ENCODE results near the gene EGF. TPM values are rescaled to one million over a fixed set of nuclear protein-coding genes. Genes with fewer than 3 reads are reported as not detected.

Gene EGF
- polyA plus RNA-seq, 2 of the 4 experiments (the other 2 are of a cell fraction) = 0.59 to 0.98 TPM

DNA sequence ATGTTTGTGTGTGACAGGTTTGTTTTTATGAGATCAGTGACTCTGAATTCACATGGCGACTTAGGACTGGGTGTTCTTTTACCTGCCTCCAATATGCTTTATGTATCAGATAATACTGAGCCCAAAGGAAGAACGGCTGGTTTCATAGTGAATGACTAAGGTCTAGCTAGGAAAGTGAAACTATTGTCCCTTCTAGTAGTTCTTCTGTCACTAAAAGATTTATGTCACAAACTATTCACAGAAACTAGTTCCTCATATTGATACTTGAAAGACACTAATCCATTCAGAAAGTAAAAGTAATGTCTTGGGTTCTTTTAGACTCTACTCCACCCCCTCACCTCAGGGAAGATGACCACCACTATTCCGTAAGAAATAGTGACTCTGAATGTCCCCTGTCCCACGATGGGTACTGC, 81.7 kb downstream of the EGF start:
- CTCF ChIA-PET = interaction anchor here (8.4 kb wide), 1 partner anchor 518 kb away, joined by 154 read pairs; no protein-coding TSS in a partner anchor
- WGBS (ENCODE audit: missing lambda C conversion rate) = 34% methylated on average over 4 of the region's 4 CpGs

DNA sequence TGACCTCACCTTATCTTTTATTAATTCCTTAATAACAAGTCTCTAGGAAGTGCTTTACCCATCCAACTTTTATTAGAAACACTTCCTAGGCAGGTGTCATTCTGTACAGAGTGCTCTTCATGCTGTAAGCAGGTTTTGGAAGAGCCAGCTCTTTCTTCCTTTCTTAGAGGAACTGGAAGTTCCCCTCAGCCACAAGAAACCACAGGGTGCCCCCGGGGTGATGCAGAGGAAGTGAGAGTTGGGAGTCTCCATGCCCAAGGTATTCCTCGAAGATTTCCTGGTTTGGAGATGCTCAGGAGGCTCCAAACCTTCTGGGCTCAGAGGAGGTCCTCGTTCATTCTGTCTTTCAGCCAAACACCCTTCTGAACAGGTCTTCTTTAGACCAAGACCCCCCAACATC, 83.8 kb downstream of the EGF start:
- CTCF ChIA-PET = interaction anchor here (8.4 kb wide), 1 partner anchor 516 kb away, joined by 154 read pairs; no protein-coding TSS in a partner anchor
- ATAC-seq (no peak), DNase-seq (ENCODE audit: low read depth in 1 of 2, low spot score in 1 of 2) (no peak), FAIRE-seq (no peak)
- Histone ChIP-seq H3K4me1 (no peaks in the 10 kb centered on the region), H3K27ac (no peak overlapping the region), H3K9me3 (no peaks in the 10 kb centered on the region), H3K4me3 (no peak overlapping the region), H3K4me2 (no peak overlapping the region)
- POLR2A ChIA-PET = no interaction called here
- WGBS (ENCODE audit: missing lambda C conversion rate) = 6% methylated on average over 3 of the region's 3 CpGs
- TF ChIP-seq ZNF302 (CRISPR knock-in tag; IDR thresholded peaks at IDR 0.05) (no peak), FOXS1 (CRISPR knock-in tag; IDR thresholded peaks at IDR 0.05) (no peak), RARB (CRISPR knock-in tag; IDR thresholded peaks at IDR 0.05) (no peak), MAFK (IDR thresholded peaks at IDR 0.05; ENCODE audit: partially characterized antibody) (no peak), EHMT2 (IDR thresholded peaks at IDR 0.05; ENCODE audit: low read depth) (no peak), TP53 (CRISPR knock-in tag; IDR thresholded peaks at IDR 0.05) (no peak), HDAC2 (IDR thresholded peaks at IDR 0.05) (no peak), MAZ (IDR thresholded peaks at IDR 0.05; ENCODE audit: borderline replicate concordance, low read depth, low read length) (no peak)
- TF ChIP-seq, protein P1, sequence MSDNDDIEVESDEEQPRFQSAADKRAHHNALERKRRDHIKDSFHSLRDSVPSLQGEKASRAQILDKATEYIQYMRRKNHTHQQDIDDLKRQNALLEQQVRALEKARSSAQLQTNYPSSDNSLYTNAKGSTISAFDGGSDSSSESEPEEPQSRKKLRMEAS (IDR thresholded peaks at IDR 0.05) = no peak
- TF ChIP-seq, protein P2, sequence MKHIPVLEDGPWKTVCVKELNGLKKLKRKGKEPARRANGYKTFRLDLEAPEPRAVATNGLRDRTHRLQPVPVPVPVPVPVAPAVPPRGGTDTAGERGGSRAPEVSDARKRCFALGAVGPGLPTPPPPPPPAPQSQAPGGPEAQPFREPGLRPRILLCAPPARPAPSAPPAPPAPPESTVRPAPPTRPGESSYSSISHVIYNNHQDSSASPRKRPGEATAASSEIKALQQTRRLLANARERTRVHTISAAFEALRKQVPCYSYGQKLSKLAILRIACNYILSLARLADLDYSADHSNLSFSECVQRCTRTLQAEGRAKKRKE (CRISPR knock-in tag; IDR thresholded peaks at IDR 0.05; ENCODE audit: low read depth) = no peak
- TF ChIP-seq, protein P3, sequence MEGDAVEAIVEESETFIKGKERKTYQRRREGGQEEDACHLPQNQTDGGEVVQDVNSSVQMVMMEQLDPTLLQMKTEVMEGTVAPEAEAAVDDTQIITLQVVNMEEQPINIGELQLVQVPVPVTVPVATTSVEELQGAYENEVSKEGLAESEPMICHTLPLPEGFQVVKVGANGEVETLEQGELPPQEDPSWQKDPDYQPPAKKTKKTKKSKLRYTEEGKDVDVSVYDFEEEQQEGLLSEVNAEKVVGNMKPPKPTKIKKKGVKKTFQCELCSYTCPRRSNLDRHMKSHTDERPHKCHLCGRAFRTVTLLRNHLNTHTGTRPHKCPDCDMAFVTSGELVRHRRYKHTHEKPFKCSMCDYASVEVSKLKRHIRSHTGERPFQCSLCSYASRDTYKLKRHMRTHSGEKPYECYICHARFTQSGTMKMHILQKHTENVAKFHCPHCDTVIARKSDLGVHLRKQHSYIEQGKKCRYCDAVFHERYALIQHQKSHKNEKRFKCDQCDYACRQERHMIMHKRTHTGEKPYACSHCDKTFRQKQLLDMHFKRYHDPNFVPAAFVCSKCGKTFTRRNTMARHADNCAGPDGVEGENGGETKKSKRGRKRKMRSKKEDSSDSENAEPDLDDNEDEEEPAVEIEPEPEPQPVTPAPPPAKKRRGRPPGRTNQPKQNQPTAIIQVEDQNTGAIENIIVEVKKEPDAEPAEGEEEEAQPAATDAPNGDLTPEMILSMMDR (IDR thresholded peaks at IDR 0.05) = no peak
- TF ChIP-seq, protein P4, sequence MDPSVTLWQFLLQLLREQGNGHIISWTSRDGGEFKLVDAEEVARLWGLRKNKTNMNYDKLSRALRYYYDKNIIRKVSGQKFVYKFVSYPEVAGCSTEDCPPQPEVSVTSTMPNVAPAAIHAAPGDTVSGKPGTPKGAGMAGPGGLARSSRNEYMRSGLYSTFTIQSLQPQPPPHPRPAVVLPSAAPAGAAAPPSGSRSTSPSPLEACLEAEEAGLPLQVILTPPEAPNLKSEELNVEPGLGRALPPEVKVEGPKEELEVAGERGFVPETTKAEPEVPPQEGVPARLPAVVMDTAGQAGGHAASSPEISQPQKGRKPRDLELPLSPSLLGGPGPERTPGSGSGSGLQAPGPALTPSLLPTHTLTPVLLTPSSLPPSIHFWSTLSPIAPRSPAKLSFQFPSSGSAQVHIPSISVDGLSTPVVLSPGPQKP (IDR thresholded peaks at IDR 0.05; ENCODE audit: low read depth, low read length) = no peak

More for the DNA sequence above, 81.7 kb downstream of the EGF start:
- DNase-seq (ENCODE audit: low read depth in 1 of 2, low spot score in 1 of 2) (no peak), ATAC-seq (no peak), FAIRE-seq (no peak)
- POLR2A ChIA-PET = no interaction called here
- no peak overlapping the region for H3K4me2 ChIP-seq
- TF ChIP-seq HOXA7 (CRISPR knock-in tag; IDR thresholded peaks at IDR 0.05) (no peak), POLR2A (IDR thresholded peaks at IDR 0.05; ENCODE audit: low read length) (no peak), HOXB5 (CRISPR knock-in tag; IDR thresholded peaks at IDR 0.05) (no peak), JUN (IDR thresholded peaks at IDR 0.05) (no peak), SMC3 (IDR thresholded peaks at IDR 0.05) (no peak), KDM5A (IDR thresholded peaks at IDR 0.05) (no peak), ZC3H11A (IDR thresholded peaks at IDR 0.05) (no peak), NR3C1 (IDR thresholded peaks at IDR 0.05) (no peak), NFE2L2 (conservative IDR thresholded peaks at IDR 0.05; ENCODE audit: low read length) (no peak), PHF8 (IDR thresholded peaks at IDR 0.05; ENCODE audit: borderline replicate concordance, low read depth) (no peak), SREBF2 (IDR thresholded peaks at IDR 0.05) (no peak), FOSB (CRISPR knock-in tag; IDR thresholded peaks at IDR 0.05) (no peak), ZFP36 (IDR thresholded peaks at IDR 0.05; ENCODE audit: borderline replicate concordance, partially characterized antibody) (no peak)
- TF ChIP-seq, protein P5, sequence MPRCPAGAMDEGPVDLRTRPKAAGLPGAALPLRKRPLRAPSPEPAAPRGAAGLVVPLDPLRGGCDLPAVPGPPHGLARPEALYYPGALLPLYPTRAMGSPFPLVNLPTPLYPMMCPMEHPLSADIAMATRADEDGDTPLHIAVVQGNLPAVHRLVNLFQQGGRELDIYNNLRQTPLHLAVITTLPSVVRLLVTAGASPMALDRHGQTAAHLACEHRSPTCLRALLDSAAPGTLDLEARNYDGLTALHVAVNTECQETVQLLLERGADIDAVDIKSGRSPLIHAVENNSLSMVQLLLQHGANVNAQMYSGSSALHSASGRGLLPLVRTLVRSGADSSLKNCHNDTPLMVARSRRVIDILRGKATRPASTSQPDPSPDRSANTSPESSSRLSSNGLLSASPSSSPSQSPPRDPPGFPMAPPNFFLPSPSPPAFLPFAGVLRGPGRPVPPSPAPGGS (IDR thresholded peaks at IDR 0.05) = no peak
- TF ChIP-seq, protein P6, sequence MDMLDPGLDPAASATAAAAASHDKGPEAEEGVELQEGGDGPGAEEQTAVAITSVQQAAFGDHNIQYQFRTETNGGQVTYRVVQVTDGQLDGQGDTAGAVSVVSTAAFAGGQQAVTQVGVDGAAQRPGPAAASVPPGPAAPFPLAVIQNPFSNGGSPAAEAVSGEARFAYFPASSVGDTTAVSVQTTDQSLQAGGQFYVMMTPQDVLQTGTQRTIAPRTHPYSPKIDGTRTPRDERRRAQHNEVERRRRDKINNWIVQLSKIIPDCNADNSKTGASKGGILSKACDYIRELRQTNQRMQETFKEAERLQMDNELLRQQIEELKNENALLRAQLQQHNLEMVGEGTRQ (IDR thresholded peaks at IDR 0.05) = no peak
- TF ChIP-seq, protein P1 (IDR thresholded peaks at IDR 0.05) = no peak
- TF ChIP-seq, protein P7, sequence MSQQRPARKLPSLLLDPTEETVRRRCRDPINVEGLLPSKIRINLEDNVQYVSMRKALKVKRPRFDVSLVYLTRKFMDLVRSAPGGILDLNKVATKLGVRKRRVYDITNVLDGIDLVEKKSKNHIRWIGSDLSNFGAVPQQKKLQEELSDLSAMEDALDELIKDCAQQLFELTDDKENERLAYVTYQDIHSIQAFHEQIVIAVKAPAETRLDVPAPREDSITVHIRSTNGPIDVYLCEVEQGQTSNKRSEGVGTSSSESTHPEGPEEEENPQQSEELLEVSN (IDR thresholded peaks at IDR 0.05; ENCODE audit: borderline replicate concordance, low read depth) = no peak
- TF ChIP-seq, protein P8, sequence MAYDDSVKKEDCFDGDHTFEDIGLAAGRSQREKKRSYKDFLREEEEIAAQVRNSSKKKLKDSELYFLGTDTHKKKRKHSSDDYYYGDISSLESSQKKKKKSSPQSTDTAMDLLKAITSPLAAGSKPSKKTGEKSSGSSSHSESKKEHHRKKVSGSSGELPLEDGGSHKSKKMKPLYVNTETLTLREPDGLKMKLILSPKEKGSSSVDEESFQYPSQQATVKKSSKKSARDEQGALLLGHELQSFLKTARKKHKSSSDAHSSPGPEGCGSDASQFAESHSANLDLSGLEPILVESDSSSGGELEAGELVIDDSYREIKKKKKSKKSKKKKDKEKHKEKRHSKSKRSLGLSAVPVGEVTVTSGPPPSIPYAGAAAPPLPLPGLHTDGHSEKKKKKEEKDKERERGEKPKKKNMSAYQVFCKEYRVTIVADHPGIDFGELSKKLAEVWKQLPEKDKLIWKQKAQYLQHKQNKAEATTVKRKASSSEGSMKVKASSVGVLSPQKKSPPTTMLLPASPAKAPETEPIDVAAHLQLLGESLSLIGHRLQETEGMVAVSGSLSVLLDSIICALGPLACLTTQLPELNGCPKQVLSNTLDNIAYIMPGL (CRISPR knock-in tag; IDR thresholded peaks at IDR 0.05; ENCODE audit: borderline replicate concordance) = no peak
- no peak overlapping the region for H3K27ac ChIP-seq
- H3K9me3 ChIP-seq = no peaks in the 10 kb centered on the region
- peaks cover under 1% of the 10 kb centered on the region; the same call in 1 of the 3 replicates for H3K4me1 ChIP-seq
- no peak overlapping the region for H3K4me3 ChIP-seq
